Measurements from ENCODE around the gene HMCN2.

- no peak for TF ChIP-seq CTCF (IDR thresholded peaks at IDR 0.05)
- no peak for TF ChIP-seq POLR2A (IDR thresholded peaks at IDR 0.05; ENCODE audit: low read depth)
- no peak for TF ChIP-seq POLR2AphosphoS5 (IDR thresholded peaks at IDR 0.05)
- TF ChIP-seq EP300 (IDR thresholded peaks at IDR 0.05): no peak
Observed at GRCh38 chr9:130408669-130409068, 143.1 kb downstream of the HMCN2 start.

Measured in esophagus muscularis mucosa (tissue), 4 donors.